Measurements from ENCODE around the gene MCM10.

- no peak for TF ChIP-seq EP300 (IDR thresholded peaks at IDR 0.05)
- TF ChIP-seq CTCF (IDR thresholded peaks at IDR 0.05), result no peak
Observed at GRCh38 chr10:13152296-13152695, 9.1 kb upstream of the MCM10 start.

Measured in tibial nerve (tissue), 4 donors.